KOPT-K1 (cell line): Measurements from ENCODE around the gene RTF1.
"Not testable (repeated sequence)": the region's sequence is repeated elsewhere in the genome, so short reads cannot be mapped to it uniquely, and the experiment has no call there.

Experiments
- H3K27ac ChIP-seq: fragments of 200-600 bp; sonication (generic); 2 replicates; pipeline ENCODE4 v1.5.1; 2016; ENCODE audit warnings: antibody characterized with exemption, mild to moderate bottlenecking, low read depth, low read length; ENCODE audit not compliant: poor library complexity, severe bottlenecking
- H3K36me3 ChIP-seq: fragments of 200-600 bp; sonication (generic); 2 replicates; pipeline ENCODE4 v1.5.1; 2017; ENCODE audit warnings: antibody characterized with exemption, mild to moderate bottlenecking, low read length, moderate library complexity; ENCODE audit not compliant: insufficient read depth
- H3K9me3 ChIP-seq: fragments of 200-600 bp; sonication (generic); 2 replicates; pipeline ENCODE4 v1.5.1; 2017; ENCODE audit warnings: antibody characterized with exemption, low read length, mild to moderate bottlenecking; ENCODE audit not compliant: insufficient read depth, poor library complexity, severe bottlenecking

The RTF1 gene

GRCh38 chr15:41416742-41417417, at the start of gene RTF1:
RTF1 (plus strand) TSS chr15:41417095; CDS start chr15:41417116, 21 bp downstream.
- peak within 1 kb of the TSS; percentile 74 for H3K27ac ChIP-seq
- H3K36me3 ChIP-seq = no peaks in the 10 kb centered on the region
- no peaks in the 10 kb centered on the region for H3K9me3 ChIP-seq

- H3K36me3 ChIP-seq = peaks cover 100% of the 10 kb centered on the region
- no peaks in the 10 kb centered on the region for H3K9me3 ChIP-seq
- no peak overlapping the region for H3K27ac ChIP-seq
These were observed 49.5 kb upstream of the RTF1 start for GRCh38 chr15:41367418-41367817.

- Histone ChIP-seq H3K36me3 (peaks cover 85% of the 10 kb centered on the region), H3K9me3 (no peaks in the 10 kb centered on the region), H3K27ac (no peak overlapping the region)
These were observed 38.9 kb upstream of the RTF1 start for GRCh38 chr15:41377978-41378377.

- H3K9me3 ChIP-seq, H3K27ac ChIP-seq: not testable (repeated sequence)
- peaks cover 54% of the 10 kb centered on the region for H3K36me3 ChIP-seq
These were observed 32.7 kb upstream of the RTF1 start for GRCh38 chr15:41383974-41384749.

GRCh38 chr15:41387646-41388045, 29.2 kb upstream of the RTF1 start:
- H3K9me3 ChIP-seq = no peaks in the 10 kb centered on the region
- H3K36me3 ChIP-seq = peaks cover 35% of the 10 kb centered on the region
- H3K27ac ChIP-seq = no peak overlapping the region

GRCh38 chr15:41392659-41393058, 24.2 kb upstream of the RTF1 start:
- no peaks in the 10 kb centered on the region for H3K9me3 ChIP-seq
- no peak overlapping the region for H3K27ac ChIP-seq
- peaks cover 39% of the 10 kb centered on the region for H3K36me3 ChIP-seq

GRCh38 chr15:41394924-41395323, 22.0 kb upstream of the RTF1 start:
- H3K36me3 ChIP-seq = peaks cover 32% of the 10 kb centered on the region
- no peaks in the 10 kb centered on the region for H3K9me3 ChIP-seq
- no peak overlapping the region for H3K27ac ChIP-seq

GRCh38 chr15:41396111-41396510, 20.8 kb upstream of the RTF1 start:
- H3K36me3 ChIP-seq = peaks cover 32% of the 10 kb centered on the region
- H3K27ac ChIP-seq = no peak overlapping the region
- H3K9me3 ChIP-seq = no peaks in the 10 kb centered on the region

GRCh38 chr15:41401904-41402267, 15.0 kb upstream of the RTF1 start:
- Histone ChIP-seq H3K9me3 (no peaks in the 10 kb centered on the region), H3K36me3 (peaks cover under 1% of the 10 kb centered on the region; the same call in 1 of the 2 replicates), H3K27ac (peak overlapping the region; percentile 75)

- H3K36me3 ChIP-seq = no peaks in the 10 kb centered on the region
- no peaks in the 10 kb centered on the region for H3K9me3 ChIP-seq
- H3K27ac ChIP-seq = no peak overlapping the region
These were observed 9.6 kb upstream of the RTF1 start for GRCh38 chr15:41407341-41407740.

- H3K9me3 ChIP-seq = no peaks in the 10 kb centered on the region
- no peaks in the 10 kb centered on the region for H3K36me3 ChIP-seq
- no peak overlapping the region for H3K27ac ChIP-seq
These were observed 8.7 kb upstream of the RTF1 start for GRCh38 chr15:41408234-41408641.

GRCh38 chr15:41411031-41411430, 5.9 kb upstream of the RTF1 start:
- H3K9me3 ChIP-seq = no peaks in the 10 kb centered on the region
- H3K36me3 ChIP-seq = no peaks in the 10 kb centered on the region
- H3K27ac ChIP-seq = no peak overlapping the region

GRCh38 chr15:41411441-41411840, 5.5 kb upstream of the RTF1 start:
- Histone ChIP-seq H3K36me3 (no peaks in the 10 kb centered on the region), H3K27ac (no peak overlapping the region), H3K9me3 (no peaks in the 10 kb centered on the region)

GRCh38 chr15:41416128-41416741, 660 bp upstream of the RTF1 start:
- peak overlapping the region; percentile 74 for H3K27ac ChIP-seq

GRCh38 chr15:41417418-41418195, 712 bp downstream of the RTF1 start:
- Histone ChIP-seq H3K27ac (peak overlapping the region; percentile 74), H3K9me3 (no peaks in the 10 kb centered on the region), H3K36me3 (no peaks in the 10 kb centered on the region)

More at GRCh38 chr15:41416128-41416741, 660 bp upstream of the RTF1 start:
- H3K9me3 ChIP-seq = no peaks in the 10 kb centered on the region
- no peaks in the 10 kb centered on the region for H3K36me3 ChIP-seq
